A549 (cell line): Measurements from ENCODE around the gene KCNIP4.

Source experiments
- CBX8 ChIP-seq: fragments of 200-600 bp; sonication (generic); IDR thresholded peaks from 2 replicates; pipeline ENCODE4 v1.6.1; 2016
- CHD2 ChIP-seq: fragments of 150-350 bp; IDR thresholded peaks from 2 replicates; pipeline ENCODE4 v1.6.1; 2014; ENCODE audit warnings: low read length; ENCODE audit not compliant: partially characterized antibody
- CHD4 ChIP-seq: fragments of 200-600 bp; sonication (generic); IDR thresholded peaks from 2 replicates; pipeline ENCODE4 v1.6.1; 2016; ENCODE audit warnings: antibody characterized with exemption, mild to moderate bottlenecking, borderline replicate concordance
- CTCF ChIP-seq: fragments of >200 bp; sonication (Bioruptor Twin); formaldehyde crosslinking; IDR thresholded peaks from 3 replicates; pipeline ENCODE4 v1.5.1; 2016
- POLR2A ChIP-seq: IDR thresholded peaks from 2 replicates; pipeline ENCODE4 v1.6.1; 2012; ENCODE audit warnings: mild to moderate bottlenecking, low read length
- RARB ChIP-seq: fragments of 250-450 bp; sonication (Bioruptor Pico); IDR thresholded peaks from 2 replicates; pipeline ENCODE4 v1.8.0; 2021; ENCODE audit warnings: mild to moderate bottlenecking, moderate library complexity
- REST ChIP-seq: fragments of 200-600 bp; sonication (generic); IDR thresholded peaks from 2 replicates; pipeline ENCODE4 v1.6.1; 2016; ENCODE audit warnings: antibody characterized with exemption, mild to moderate bottlenecking, moderate library complexity
- USF2 ChIP-seq: fragments of 450-650 bp; IDR thresholded peaks from 2 replicates; pipeline ENCODE4 v1.6.1; 2014; ENCODE audit warnings: antibody characterized with exemption

GRCh38 chr4:21695141-21695540 is 253.4 kb downstream of the KCNIP4 start:
- no peak for TF ChIP-seq CTCF
- no peak for TF ChIP-seq POLR2A
- no peak for TF ChIP-seq RARB (CRISPR knock-in tag)
- TF ChIP-seq USF2, result no peak
- TF ChIP-seq CHD4, result no peak
- no peak for TF ChIP-seq CHD2
- no peak for TF ChIP-seq REST
- TF ChIP-seq CBX8, result no peak
